HG03064 (cell line): ENCODE results near the gene PFKL.

ENCODE experiments used
- ATAC-seq: cut with Tn5 transposase; IDR thresholded peaks from one replicate; pipeline ENCODE4 v1.9.1; 2021; ENCODE audit warnings: low read depth; ENCODE audit not compliant: unreplicated experiment

PFKL gene

GRCh38 chr21:44310628-44311507 lies 11.0 kb downstream of the PFKL start:
- no peak for ATAC-seq

GRCh38 chr21:44312089-44312488 lies 12.2 kb downstream of the PFKL start:
- no peak for ATAC-seq

- no peak for ATAC-seq
Observed at GRCh38 chr21:44312716-44313115, 12.9 kb downstream of the PFKL start.

- ATAC-seq: no peak
Observed at GRCh38 chr21:44313451-44313850, 13.6 kb downstream of the PFKL start.

- ATAC-seq: no peak
Observed at GRCh38 chr21:44314128-44314527, 14.3 kb downstream of the PFKL start.

GRCh38 chr21:44314561-44314960 lies 14.7 kb downstream of the PFKL start:
- ATAC-seq: no peak

GRCh38 chr21:44315691-44316203 lies 15.9 kb downstream of the PFKL start:
- ATAC-seq: no peak

- ATAC-seq: no peak
Observed at GRCh38 chr21:44316277-44316900, 16.5 kb downstream of the PFKL start.

- ATAC-seq: no peak
Observed at GRCh38 chr21:44317241-44317782, 17.5 kb downstream of the PFKL start.

- no peak for ATAC-seq
Observed at GRCh38 chr21:44317871-44318270, 18.0 kb downstream of the PFKL start.

- ATAC-seq: no peak
Observed at GRCh38 chr21:44318489-44319285, 18.8 kb downstream of the PFKL start.

- no peak for ATAC-seq
Observed at GRCh38 chr21:44319407-44320065, 19.7 kb downstream of the PFKL start.

GRCh38 chr21:44320847-44321246 lies 21.0 kb downstream of the PFKL start:
- ATAC-seq: no peak

- ATAC-seq: no peak
Observed at GRCh38 chr21:44321846-44322450, 22.1 kb downstream of the PFKL start.

GRCh38 chr21:44322621-44323325 lies 22.9 kb downstream of the PFKL start:
- no peak for ATAC-seq

- ATAC-seq: no peak
Observed at GRCh38 chr21:44323591-44323990, 23.7 kb downstream of the PFKL start.

- no peak for ATAC-seq
Observed at GRCh38 chr21:44324106-44324853, 24.4 kb downstream of the PFKL start.

GRCh38 chr21:44324854-44325107 lies 24.9 kb downstream of the PFKL start:
- ATAC-seq: no peak
